GM21390 (cell line): Measurements from ENCODE around the gene SELENOF.

Experiments
- ATAC-seq: cut with Tn5 transposase; IDR thresholded peaks from one replicate; pipeline ENCODE4 v1.9.1; 2021; ENCODE audit not compliant: unreplicated experiment

The SELENOF gene

DNA sequence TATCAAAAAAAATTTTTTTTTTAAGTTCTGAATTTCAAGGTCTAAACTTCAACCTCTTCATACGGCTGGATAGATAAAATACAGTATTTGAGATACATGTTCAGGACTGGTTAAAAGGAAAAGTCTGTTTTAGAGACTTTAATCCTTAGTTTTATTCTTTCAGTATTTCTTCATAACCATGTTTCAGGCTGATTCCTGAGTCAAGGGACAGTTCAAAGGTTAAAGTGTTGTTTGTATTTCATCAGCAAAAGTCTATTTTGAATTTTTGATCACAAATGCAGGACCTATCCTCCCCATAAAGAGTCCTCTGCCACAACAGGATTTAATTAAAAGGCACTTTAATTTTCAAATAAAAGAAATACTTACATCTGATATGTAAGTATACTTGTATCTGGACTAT, 53.5 kb downstream of the SELENOF start:
- ATAC-seq, result no peak

DNA sequence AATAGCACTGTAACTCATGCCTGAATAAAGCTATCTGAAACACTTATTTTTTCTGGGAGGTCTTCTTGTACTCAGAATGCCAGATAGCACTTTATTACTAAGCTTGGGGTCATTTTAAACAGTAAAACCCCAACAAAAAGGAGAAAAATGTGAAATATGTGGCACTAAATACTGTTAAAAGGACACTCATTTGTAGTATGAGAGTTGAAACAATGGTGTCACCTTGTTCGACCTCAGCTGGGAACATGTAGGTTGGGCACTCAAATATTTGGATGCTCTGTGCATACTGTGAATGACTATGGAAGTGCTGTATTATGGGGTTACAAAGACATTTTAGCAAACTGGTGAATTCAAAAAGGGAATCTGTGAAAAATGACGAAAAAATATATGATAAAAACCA, 53.9 kb downstream of the SELENOF start:
- no peak for ATAC-seq

DNA sequence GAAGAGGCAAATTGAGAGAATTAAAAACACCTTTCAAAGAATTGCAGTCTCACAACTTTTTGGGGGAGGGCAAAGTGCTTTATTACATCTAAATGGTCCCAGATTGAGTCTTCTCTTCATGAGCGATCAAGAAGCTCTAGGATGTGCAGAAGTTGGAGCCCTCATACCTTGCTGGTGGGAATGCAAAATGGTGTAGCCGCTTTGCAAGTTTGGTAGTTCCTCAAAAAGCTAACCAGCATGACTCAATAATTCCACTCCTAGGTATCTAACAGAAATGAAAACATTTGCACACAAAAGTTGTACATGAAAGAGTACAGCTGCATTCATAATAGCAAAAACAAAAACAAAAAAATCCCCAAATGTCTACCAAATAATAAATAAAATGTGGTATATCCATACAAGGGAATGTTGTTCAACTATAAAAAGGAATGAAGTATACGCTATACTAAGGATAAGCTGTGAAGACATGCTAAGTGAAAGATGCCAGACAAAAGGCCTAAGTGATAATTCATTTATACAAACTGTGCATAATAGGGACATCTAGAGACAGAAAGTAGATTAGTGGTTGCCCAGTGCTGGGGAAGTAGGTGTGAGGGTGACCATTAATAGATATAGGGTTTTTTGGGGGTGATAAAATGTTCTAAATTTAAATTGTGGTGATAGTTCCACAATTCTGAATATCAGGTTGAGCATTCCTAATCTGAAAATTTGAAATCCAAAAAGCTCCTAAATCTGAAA, 55.2 kb downstream of the SELENOF start:
- no peak for ATAC-seq

DNA sequence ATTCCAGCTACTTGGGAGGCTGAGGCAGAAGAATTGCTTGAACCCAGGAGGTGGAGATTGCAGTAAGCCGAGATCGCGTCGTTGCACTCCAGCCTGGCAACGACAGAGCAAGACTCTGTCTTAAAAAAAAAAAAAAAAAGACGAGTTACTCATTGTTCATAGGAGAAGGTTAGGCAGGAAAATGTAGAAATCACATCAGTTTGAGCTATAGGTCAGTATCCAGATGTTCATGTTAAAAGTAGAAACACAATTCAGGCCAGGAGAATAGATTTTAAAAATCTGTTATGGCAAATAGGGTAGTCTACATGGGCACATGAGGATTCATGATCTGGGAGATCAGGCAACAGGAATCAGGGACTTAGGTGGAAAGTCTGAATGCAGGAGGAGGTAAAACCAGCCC, 57.7 kb downstream of the SELENOF start:
- no peak for ATAC-seq

DNA sequence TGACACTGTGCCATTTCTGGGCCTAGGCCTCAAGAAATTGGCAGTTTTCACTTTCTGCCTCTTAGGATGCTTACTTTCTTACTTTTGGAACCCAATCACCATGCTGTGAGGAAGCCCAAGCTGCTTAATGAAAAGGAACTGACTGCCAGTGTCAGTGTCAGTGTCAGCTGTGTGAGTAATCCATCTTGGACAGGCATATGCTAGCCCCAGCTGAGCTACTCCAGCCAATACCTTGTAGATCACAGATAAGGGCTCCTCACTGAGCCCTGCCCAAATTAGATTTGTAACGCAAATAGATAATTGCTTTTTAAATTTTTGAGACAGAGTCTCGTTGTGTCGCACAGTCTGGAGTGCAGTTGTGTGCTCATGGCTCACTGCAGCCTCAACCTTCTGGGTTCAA, 59.6 kb downstream of the SELENOF start:
- no peak for ATAC-seq

DNA sequence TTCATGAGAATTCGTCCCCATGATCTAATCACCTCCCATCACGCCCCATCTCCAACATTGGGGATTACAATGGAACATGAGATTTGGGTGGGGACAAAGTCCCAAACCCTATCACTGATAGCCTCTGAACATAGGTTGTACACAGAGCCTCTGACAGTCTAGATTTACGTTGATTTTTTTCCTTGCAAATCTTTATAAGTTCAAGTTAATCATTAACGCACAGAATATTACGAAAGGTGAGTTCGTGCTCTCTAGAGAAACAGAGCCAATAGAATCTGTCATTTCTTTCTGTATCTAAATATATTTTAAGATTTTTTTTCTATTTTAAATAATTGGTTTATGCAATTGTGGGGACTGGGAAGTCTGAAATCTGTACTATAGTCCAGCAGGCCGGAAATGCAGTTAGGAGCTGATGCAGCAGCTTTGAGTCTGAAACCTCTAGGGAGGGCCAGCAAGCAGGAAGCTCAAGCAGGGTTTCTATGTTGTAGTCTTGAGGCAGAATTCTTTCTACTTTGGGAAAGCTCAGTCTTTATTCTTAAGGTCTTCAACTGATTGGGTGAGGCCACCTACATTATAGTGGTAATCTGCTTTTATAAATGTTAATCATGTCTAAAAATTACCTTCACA, 61.0 kb downstream of the SELENOF start:
- ATAC-seq, result no peak

DNA sequence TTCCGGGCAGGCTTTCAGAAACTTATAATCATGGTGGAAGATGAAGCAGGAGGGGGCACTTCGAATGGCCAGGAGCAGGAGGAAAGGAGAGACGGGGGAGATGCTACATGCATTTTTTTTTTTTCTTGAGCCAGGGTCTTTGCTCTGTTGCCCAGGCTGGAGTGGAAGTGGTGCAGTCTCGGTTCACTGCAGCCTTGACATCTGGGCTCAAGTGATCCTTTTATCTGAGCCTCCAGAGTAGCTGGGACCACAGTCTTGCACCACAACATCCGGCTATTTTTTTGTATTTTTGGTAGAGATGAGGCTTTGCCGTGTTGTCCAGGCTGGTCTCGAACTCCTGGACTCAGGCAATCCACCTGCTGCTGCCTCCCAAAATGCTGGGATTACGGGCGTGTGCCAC, 61.6 kb downstream of the SELENOF start:
- ATAC-seq, result no peak

DNA sequence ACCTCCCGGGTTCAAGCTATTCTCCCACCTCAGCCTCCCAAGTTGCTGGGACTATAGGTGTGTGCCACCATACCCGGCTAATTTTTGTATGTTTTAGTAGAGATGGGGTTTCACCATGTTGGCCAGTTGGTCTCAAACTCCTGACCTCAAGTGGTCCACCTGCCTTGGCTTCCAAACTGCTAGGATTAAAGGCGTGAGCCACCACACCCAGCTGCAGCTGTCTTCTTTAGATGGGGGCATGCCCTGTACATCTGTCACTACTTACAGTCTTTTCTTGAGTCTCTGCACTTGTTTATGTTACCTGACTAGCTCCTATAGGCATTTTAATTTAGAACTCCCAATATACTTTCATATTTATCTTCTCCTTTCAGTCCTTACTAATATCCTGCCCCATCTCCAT, 64.2 kb downstream of the SELENOF start:
- ATAC-seq, result no peak

DNA sequence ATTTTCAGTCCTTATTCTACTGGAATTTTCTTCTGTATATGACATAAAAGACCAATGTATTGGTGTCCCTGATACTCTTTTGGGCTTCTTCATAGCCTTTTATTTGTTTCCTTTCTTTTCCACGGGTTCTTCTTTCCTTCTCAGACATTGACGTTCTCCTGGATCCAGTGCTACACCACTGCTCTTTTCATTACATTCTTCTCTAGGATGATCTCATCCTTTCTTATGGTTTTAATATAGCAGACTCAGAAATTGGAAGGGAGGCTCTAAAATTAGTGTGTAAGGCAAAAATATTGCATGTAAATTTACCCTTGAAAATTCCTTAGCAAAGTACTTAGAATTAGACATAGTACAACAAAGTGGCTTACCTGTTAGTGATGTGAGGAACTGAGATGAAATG, 65.3 kb downstream of the SELENOF start:
- ATAC-seq, result no peak

DNA sequence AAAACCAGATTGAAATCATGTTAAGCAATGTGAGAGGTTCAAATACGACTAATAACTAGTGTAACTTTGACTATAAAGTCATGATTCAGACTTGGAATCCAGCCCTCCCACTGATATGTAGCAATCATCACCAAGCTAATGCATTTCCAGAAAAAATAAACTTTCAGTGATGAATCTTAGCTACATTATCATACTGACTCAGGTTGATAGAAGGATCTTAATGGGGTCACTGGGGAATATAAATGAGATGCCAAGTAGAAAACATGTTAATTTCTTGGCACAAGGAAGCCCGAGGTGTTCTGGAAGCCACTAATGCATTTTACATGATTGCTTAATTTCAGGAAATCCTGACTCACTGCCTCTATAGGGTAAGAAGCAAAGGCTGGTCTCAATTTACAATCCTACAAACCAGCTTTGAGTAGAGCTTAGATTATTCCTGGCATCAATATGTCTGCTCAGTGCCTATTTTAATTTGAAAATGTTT, 67.7 kb downstream of the SELENOF start:
- ATAC-seq, result no peak

DNA sequence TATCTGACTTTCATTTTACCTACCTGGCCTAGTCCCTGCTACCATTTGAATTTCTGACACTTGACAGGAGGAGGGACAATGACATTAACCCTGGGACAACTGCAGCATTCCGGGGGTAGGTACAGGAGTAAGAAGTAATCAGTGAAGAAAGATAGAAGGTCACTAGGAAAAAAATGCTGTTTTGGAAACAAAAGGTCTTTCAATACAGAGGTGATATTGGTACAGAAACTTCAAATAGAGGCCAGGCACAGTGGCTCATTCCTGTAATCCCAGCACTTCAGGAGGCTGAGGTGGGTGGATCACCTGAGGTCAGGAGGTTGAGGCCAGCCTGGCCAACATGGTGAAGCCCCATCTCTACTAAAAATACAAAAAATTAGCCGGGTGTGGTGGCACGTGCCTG, 68.4 kb downstream of the SELENOF start:
- no peak for ATAC-seq

DNA sequence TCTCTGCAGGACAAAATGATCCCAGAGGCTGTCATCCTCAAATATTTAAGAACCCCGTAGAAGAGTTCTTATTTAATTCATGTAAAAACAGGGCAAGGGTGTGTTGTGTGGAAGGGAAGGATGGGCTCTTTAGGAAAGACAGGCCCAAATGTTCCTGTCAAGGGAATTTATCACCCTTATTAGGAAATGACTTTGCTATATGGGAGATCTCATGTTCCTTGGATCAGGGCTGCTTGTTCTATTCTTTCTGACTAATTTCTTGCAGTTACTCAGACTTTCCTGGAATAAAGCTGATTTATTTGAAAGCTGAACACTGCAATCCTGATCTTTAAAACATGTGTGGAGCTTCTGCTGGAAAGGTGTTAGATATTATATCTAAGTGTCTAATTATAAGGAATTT, 72.8 kb downstream of the SELENOF start:
- ATAC-seq, result no peak

DNA sequence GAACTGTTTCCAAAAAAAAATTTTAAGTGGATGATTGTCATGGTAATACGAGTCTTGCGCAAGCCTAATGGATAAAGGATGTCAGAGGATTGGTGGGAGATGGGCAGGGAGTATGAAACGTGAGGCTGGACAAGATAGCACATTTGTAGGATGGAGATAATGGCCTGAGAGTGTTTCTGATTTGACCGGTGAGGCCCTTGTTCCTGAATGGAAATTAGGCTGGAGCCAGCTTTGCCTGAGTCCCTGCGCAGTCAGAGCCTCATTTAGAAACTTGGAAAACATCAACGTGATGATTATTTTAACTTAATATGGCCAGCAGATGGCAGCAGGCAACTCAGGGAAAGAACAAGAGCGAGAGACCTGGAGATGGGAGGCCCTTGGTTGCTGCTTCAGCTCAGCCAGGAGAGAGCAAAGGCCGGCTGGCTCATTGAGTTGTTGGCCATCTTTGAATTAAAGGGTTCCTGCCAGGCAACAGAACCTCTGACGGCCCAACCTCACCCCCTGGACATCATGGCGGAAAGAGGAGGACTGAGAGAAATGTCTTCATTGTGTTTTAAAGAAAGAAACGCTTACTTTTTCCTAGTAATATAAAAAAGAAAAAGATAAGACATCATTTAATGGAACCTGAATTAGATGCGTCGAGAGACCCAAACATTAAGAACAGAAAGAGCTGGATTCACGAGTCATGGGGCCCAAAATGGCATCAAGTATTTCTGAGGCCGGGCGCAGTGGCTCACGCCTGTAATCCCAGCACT, 80.3 kb downstream of the SELENOF start:
- ATAC-seq, result peak; percentile 79

DNA sequence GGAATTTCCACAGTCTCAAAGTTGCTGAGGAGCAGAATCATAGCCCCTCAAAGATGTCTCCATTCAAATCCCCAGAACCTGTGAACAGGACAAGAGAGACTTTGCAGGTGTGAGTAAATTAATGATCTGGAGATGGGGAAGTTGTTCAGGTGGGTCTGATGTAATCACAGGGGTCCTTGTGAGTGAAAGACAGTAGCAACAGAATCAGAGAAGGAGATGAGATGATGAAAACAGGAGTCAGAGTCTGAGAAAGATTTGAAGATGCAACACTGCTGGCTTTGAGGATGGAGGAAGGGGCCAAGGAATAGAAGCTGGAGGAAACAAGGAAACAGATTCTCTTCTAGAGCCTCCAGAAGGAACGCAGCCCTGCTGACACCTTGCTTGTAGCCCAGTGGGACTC, 81.5 kb downstream of the SELENOF start:
- ATAC-seq, result no peak

DNA sequence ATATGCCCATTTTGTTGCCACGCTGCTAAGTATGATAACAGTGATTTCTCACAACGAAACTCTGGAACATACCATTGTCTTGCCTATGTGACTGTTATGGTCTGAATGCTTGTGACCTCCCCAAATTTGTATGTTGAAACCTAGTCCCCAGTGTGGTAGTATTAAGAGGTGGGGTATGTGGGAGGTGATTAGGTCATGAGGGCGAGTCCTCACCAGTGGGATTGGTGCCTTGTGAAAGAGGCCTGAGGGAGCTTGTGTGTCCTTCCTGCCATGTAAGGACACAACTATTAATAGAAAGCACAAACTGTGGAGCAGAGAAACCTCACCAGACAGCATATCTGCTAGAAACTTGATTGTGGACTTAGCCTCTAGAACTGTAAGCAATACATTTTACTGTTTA, 84.6 kb downstream of the SELENOF start:
- ATAC-seq, result no peak

DNA sequence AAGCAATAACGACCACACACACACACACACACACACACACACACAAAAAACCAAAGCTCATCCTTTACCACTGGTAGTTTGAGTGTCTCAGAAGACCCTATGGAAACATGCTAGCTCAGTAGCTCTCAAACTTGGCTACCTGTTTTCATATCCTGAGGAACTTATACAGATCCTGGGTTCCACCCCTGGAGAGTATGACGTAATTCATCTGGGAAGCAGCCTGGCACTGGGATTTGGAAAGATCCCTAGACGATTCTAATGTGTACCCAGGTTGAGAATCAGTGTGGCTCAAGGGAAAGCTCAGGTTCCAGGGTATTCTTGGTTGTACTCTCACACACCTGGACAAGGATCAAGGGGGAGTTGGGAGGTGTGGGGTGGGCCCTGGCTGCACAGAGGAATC, 85.9 kb downstream of the SELENOF start:
- no peak for ATAC-seq

DNA sequence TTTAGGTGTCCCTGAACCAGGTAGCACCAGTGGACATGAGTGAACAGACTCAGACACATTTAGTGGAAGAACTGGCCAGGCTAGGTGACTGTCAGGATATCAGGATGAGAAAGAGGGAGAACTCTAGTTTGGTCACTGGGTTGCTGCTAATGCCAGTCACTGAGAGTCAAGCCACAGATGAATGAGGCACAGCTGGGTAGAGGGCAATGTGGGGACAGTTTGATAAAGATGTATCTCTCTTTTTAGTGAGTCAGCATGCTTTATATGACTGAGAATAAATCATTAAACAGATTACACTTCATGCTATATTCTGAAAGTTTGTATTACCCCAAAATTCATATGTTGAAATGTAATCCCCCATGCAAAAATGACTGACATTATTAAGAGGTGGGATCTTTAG, 87.1 kb downstream of the SELENOF start:
- ATAC-seq, result no peak

DNA sequence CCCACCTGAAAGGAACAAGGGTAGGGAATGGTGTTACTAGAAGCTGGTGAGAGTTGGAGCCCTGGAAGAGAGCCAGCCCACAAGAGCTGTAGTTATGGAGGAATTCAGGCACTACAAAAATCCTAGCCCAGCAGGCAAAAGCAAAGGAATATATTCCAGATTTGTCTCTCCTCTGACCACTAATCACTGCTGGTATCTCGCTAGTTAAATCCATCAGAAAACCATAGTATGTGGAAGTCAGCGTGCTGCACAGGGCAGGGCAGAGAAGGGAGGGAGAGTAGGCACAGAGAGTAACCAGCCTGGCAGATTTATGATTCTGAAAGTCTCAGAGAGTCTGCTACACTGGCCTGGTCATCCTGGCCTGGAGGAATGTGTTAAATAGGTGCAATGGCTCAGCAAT, 88.6 kb downstream of the SELENOF start:
- no peak for ATAC-seq

DNA sequence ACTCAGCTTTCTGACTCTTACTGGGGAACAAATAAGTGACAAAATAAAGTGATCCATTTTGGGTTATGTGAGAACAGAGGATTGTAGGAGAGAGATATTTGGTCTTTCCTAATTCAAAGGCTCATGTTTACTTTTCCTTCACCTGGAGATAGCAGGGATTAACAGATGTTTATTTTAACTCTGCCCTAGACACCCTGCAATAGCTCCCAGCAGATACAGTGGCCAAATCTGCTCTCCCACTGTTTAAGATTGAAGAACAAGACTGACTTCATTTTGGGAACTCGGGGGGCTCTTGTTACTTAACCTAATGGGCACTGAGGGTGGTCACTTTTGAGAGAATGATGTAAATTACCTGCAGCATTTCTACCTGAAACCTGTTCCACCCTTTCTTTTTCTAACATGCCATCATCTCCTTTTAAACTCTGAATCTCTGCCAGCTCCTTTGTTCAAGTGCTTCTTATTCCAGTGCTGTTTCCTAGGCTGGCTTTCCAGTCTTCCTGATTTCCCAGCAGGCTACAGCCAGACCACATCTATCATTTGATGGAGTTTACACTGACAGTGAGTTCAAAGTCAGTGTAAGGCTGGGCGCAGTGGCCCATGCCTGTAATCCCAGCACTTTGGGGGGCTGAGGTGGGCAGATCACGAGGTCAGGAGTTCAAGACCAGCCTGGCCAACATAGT, 90.0 kb downstream of the SELENOF start:
- no peak for ATAC-seq

DNA sequence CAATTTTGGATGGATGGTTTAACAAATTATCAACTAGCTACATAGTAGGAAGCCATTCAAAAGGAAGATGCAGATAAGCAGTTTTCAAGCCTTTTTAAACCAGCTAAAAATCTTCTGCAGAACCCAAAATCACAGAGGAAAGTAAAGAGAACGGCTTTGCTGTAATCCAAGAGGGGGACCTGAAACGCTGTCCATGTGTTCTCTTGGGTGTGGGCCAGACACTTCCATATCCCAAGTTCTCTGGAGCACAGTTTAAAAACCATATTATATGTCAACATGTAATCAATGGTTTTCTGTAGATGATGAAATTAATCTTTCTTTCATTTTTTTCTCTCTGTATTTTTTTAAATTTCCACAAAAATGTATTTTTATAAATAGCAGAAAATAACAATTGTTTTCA, 90.5 kb downstream of the SELENOF start:
- ATAC-seq, result no peak

DNA sequence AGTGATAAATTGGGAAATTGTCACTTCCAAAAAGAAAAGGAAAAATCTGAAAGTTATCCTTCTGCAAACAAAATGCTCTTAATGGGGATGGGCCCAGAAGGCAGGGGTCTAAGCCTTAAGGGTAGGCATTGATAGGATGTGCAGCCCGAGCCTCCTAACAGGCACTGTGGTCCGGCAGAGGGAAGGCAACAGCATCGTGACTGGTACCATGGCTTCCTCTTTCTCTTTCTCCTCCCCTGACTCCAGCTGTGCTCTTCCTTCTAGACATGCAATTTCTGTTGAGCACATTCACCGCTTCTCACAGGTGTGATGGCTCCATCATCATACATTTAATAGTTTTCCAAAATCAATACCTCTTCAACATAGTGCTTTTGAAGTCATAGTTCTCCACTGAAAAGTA, 91.5 kb downstream of the SELENOF start:
- ATAC-seq, result no peak

DNA sequence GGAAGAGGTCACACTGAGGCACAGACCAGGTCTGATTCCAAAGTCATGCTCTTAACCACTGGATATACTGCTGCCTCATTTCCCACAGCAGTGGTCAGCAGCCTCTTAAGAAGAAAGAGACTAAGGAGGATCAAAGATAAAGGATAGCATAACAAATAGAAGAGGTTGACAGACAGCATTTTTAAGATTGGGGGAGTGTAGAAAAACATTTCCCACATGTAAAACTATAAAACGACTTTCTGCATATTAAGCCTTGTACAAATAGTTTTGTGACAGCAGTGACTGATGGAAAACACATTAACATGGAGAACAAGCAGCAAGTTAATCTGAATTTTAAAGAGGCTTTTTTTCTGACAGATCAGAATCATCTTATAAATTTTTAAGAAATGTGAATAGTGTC, 92.0 kb downstream of the SELENOF start:
- ATAC-seq, result no peak
